Measurements from ENCODE around the gene HDAC11. TPM values are rescaled to one million over a fixed set of nuclear protein-coding genes. Genes with fewer than 3 reads are reported as not detected.

The HDAC11 gene
- total and polyA plus RNA-seq, 10 of the 15 experiments (the other 5 are each of a cell fraction or from before 2014, with no cell fraction given) = 0.04 to 0.76 (median 0.22) TPM; not detected in 1

DNA sequence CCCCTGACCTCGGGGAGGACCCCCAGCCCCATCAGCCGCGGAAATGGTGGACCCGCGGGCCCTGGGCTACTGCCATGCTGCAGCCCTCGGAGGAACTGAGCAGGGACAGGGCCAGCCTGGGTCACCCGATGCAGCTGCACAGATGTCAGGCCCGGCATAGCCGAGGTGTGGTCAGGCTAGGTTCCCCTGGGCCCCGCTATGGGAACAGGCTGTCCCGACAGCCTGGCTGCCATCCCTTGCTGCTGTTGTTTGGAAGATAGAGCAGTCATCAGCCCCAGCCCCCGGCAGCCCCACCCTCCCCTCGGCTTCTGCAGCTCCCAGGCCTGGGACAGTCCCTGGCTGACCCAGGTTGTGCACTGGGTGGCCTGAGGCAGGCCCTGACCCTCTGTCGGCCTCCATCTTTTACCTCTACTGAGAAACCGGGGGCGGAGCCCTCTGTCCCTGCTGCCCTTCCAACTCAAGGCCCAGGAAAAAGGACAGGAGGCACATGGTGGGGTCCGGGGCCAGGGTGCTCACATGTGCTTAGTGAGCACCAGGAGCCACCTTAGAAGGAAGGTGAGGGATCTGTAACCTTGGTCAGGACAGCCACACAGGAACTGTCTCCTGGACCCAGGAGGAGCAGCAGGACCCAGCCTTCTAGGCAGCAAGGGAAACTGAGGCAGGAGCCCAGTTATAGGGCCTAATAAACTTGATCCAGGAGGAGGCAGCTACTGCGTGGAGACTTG lies 37.3 kb downstream of the HDAC11 start:
- Histone ChIP-seq H3K27me3 (replicated peaks in 1 of 2; ENCODE audit: control insufficient read depth in 2 of 2, insufficient read depth in 2 of 2, low read length in 1 of 2) (no peaks in the 10 kb centered on the region; a peak in 1 of 4 replicates), H2AFZ (ENCODE audit: control insufficient read depth, low read depth, low read length) (no peak overlapping the region), H3K4me2 (ENCODE audit: control insufficient read depth, insufficient read depth) (no peak overlapping the region), H3K9ac (ENCODE audit: control insufficient read depth, insufficient read depth, low read length) (no peak overlapping the region), H3K4me1 (ENCODE audit: control insufficient read depth, insufficient read depth, low read length) (peaks cover 5% of the 10 kb centered on the region; the same call in 1 of the 2 replicates), H3K27ac (ENCODE audit: control insufficient read depth, insufficient read depth) (no peak overlapping the region), H3K4me3 (no peak overlapping the region), H3K36me3 (ENCODE audit: control insufficient read depth in 2 of 2, insufficient read depth in 2 of 2, low read length in 1 of 2) (no peaks in the 10 kb centered on the region), H3K9me3 (replicated peaks; ENCODE audit: control insufficient read depth, insufficient read depth, low read length) (no peaks in the 10 kb centered on the region), H3K79me2 (ENCODE audit: control insufficient read depth, insufficient read depth, low read length) (no peaks in the 10 kb centered on the region), H4K20me1 (ENCODE audit: control insufficient read depth, insufficient read depth) (no peaks in the 10 kb centered on the region)
- ChIA-PET POLR2A (no interaction called here), RAD21 (ENCODE audit: unreplicated experiment) (no interaction called here), SMC1A (ENCODE audit: uncharacterized antibody, unreplicated experiment) (no interaction called here), CTCF (no interaction called here)
- FAIRE-seq (no peak), DNase-seq (ENCODE audit: low read depth, low spot score) (no peak), ATAC-seq (no peak)
- 32% methylated on average over 18 of the region's 18 CpGs for WGBS (ENCODE audit: insufficient coverage, insufficient replicate concordance, low lambda C conversion rate, missing lambda C conversion rate)
- intact Hi-C loops (cut with micrococcal nuclease; ENCODE audit: unreplicated experiment) (no loop called here), in situ Hi-C loops (cut with MboI) (no loop called here)
- BruUV-seq (replicated peaks) = no TSS peak
- TF ChIP-seq CHD4 (IDR thresholded peaks at IDR 0.05) (no peak), HDAC2 (IDR thresholded peaks at IDR 0.05) (no peak), FOXM1 (IDR thresholded peaks at IDR 0.05; ENCODE audit: low read depth, low read length) (no peak), RAD21 (IDR thresholded peaks at IDR 0.05; ENCODE audit: insufficient read depth, low read depth, low read length) (no peak), BMI1 (IDR thresholded peaks at IDR 0.05; ENCODE audit: borderline replicate concordance) (no peak), RCOR1 (conservative IDR thresholded peaks at IDR 0.05; ENCODE audit: low read depth, low read length) (no peak), FOXK2 (IDR thresholded peaks at IDR 0.05) (no peak), NFYA (IDR thresholded peaks at IDR 0.05; ENCODE audit: borderline replicate concordance, low read depth, low read length) (no peak), KLF5 (IDR thresholded peaks at IDR 0.05; ENCODE audit: partially characterized antibody) (no peak), JUND (IDR thresholded peaks at IDR 0.05; ENCODE audit: low read depth, low read length) (no peak), ASH2L (IDR thresholded peaks at IDR 0.05; ENCODE audit: borderline replicate concordance, low read depth) (no peak), LARP7 (IDR thresholded peaks at IDR 0.05) (no peak), CREB1 (IDR thresholded peaks at IDR 0.05; ENCODE audit: low read depth) (no peak)
- TF ChIP-seq, protein P1, sequence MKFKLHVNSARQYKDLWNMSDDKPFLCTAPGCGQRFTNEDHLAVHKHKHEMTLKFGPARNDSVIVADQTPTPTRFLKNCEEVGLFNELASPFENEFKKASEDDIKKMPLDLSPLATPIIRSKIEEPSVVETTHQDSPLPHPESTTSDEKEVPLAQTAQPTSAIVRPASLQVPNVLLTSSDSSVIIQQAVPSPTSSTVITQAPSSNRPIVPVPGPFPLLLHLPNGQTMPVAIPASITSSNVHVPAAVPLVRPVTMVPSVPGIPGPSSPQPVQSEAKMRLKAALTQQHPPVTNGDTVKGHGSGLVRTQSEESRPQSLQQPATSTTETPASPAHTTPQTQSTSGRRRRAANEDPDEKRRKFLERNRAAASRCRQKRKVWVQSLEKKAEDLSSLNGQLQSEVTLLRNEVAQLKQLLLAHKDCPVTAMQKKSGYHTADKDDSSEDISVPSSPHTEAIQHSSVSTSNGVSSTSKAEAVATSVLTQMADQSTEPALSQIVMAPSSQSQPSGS (IDR thresholded peaks at IDR 0.05; ENCODE audit: low read length) = no peak
